Nephron progenitor cell (in vitro differentiated cells): ENCODE measurements around the gene HOXB1.

Experiments used
- DNase-seq: peaks from one replicate; pipeline ENCODE4 v3.0.0; 2021
- H3K27ac Mint-ChIP-seq: 2 replicates; pipeline ENCODE4 v1.8.0; 2021; ENCODE audit warnings: mild to moderate bottlenecking, moderate library complexity, mixed read lengths
- H3K27me3 Mint-ChIP-seq: 2 replicates; pipeline ENCODE4 v1.8.0; 2021; ENCODE audit warnings: mild to moderate bottlenecking, low read depth, mixed read lengths; ENCODE audit not compliant: poor library complexity
- H3K36me3 Mint-ChIP-seq: 2 replicates; pipeline ENCODE4 v1.8.0; 2021; ENCODE audit warnings: low read depth, mixed read lengths
- H3K4me1 Mint-ChIP-seq: 2 replicates; pipeline ENCODE4 v1.8.0; 2021; ENCODE audit warnings: mixed read lengths
- H3K4me3 Mint-ChIP-seq: 2 replicates; pipeline ENCODE4 v1.8.0; 2021; ENCODE audit warnings: mild to moderate bottlenecking, moderate library complexity, mixed read lengths
- H3K9me3 Mint-ChIP-seq: 2 replicates; pipeline ENCODE4 v1.8.0; 2021; ENCODE audit warnings: mild to moderate bottlenecking, moderate library complexity, mixed read lengths
- CTCF ChIP-seq: fragments of 200-600 bp; sonication (generic); IDR thresholded peaks from 2 replicates; pipeline ENCODE4 v1.5.0; 2021; ENCODE audit warnings: antibody characterized with exemption

Gene HOXB1

GRCh38 chr17:48529683-48530009 is 1.2 kb downstream of the HOXB1 start:
- Mint-ChIP-seq H3K27ac (peak overlapping the region; percentile 100), H3K4me3 (peak overlapping the region; percentile 93), H3K27me3 (peaks cover 11% of the 10 kb centered on the region), H3K9me3 (no peaks in the 10 kb centered on the region), H3K4me1 (peaks cover 91% of the 10 kb centered on the region), H3K36me3 (no peaks in the 10 kb centered on the region)
- no peak for TF ChIP-seq CTCF
- peak; percentile 43 for DNase-seq

- Mint-ChIP-seq H3K27me3 (peaks cover 11% of the 10 kb centered on the region), H3K9me3 (no peaks in the 10 kb centered on the region), H3K27ac (peak overlapping the region; percentile 100), H3K4me3 (peak overlapping the region; percentile 93), H3K4me1 (peaks cover 91% of the 10 kb centered on the region), H3K36me3 (no peaks in the 10 kb centered on the region)
- peak; percentile 45 for DNase-seq
- TF ChIP-seq CTCF: no peak
Measured at GRCh38 chr17:48528936-48529682, 1.7 kb downstream of the HOXB1 start.

- TF ChIP-seq CTCF: no peak
- peaks cover 10% of the 10 kb centered on the region for H3K27me3 Mint-ChIP-seq
- no peaks in the 10 kb centered on the region for H3K36me3 Mint-ChIP-seq
- peak overlapping the region; percentile 100 for H3K27ac Mint-ChIP-seq
- peaks cover 91% of the 10 kb centered on the region for H3K4me1 Mint-ChIP-seq
- H3K4me3 Mint-ChIP-seq: peak overlapping the region; percentile 93
- no peaks in the 10 kb centered on the region for H3K9me3 Mint-ChIP-seq
- peak; percentile 73 for DNase-seq
Measured at GRCh38 chr17:48528153-48528935, 2.5 kb downstream of the HOXB1 start.

- H3K36me3 Mint-ChIP-seq: no peaks in the 10 kb centered on the region
- DNase-seq: peak; percentile 54
- H3K4me3 Mint-ChIP-seq: peak overlapping the region; percentile 93
- H3K27me3 Mint-ChIP-seq: peaks cover 3% of the 10 kb centered on the region
- no peaks in the 10 kb centered on the region for H3K9me3 Mint-ChIP-seq
- no peak for TF ChIP-seq CTCF
- H3K4me1 Mint-ChIP-seq: peaks cover 91% of the 10 kb centered on the region
- H3K27ac Mint-ChIP-seq: peak overlapping the region; percentile 100
Measured at GRCh38 chr17:48527547-48527932, 3.3 kb downstream of the HOXB1 start.

GRCh38 chr17:48526608-48527546 is 3.9 kb downstream of the HOXB1 start:
- Mint-ChIP-seq H3K4me3 (peak overlapping the region; percentile 93), H3K27ac (peak overlapping the region; percentile 100), H3K27me3 (peaks cover 3% of the 10 kb centered on the region), H3K9me3 (no peaks in the 10 kb centered on the region), H3K36me3 (no peaks in the 10 kb centered on the region), H3K4me1 (peaks cover 91% of the 10 kb centered on the region)
- DNase-seq: peak; percentile 69
- no peak for TF ChIP-seq CTCF
